GM12878 (cell line): ENCODE data around the gene ZDHHC9. TPM values are rescaled to one million over a fixed set of nuclear protein-coding genes. Genes with fewer than 3 reads are reported as not detected.
A peak's percentile ranks its signal among the peaks of the same experiment; 100 is the strongest.

Experiments
- ATAC-seq: fragments of 200-7000 bp; cut with Tn5 transposase; 3 replicates; pipeline ENCODE4 v1.9.1; 2020; ENCODE audit warnings: mild to moderate bottlenecking, moderate library complexity
- BruUV-seq: library from RNA; stranded (reverse); fragments of 400-500 nt; replicated peaks from 2 replicates; lab custom pipeline; 2021; lab: Mats Ljungman, UMichigan
- CTCF ChIA-PET: fragments of 300-600 bp; sonication (Branson Sonifier 250); formaldehyde crosslinking; extraction: SDS; loops from one replicate; lab custom pipeline; 2021; ENCODE audit warnings: inconsistent platforms; lab: Yijun Ruan, JAX
- POLR2A ChIA-PET: fragments of 350-600 bp; formaldehyde crosslinking; extraction: SDS; loops from one replicate; lab custom pipeline; 2021; ENCODE audit warnings: inconsistent platforms; lab: Charles Lee
- RAD21 ChIA-PET: fragments of 300-600 bp; sonication (Branson Sonifier 250); formaldehyde crosslinking; loops from one replicate; lab custom pipeline; 2023; ENCODE audit warnings: antibody characterized with exemption; ENCODE audit not compliant: unreplicated experiment; lab: Charles Lee
- SMC1A ChIA-PET: fragments of 300-600 bp; sonication (Branson Sonifier 250); formaldehyde crosslinking; loops from one replicate; lab custom pipeline; 2023; ENCODE audit not compliant: unreplicated experiment, uncharacterized antibody; lab: Charles Lee
- DNase-seq: peaks from one replicate; pipeline ENCODE4 v3.0.0-alpha.2; 2011; ENCODE audit warnings: low read depth, low spot score
- FAIRE-seq: peaks from 3 replicates; lab custom pipeline; 2011; peaks lifted over from hg19 to GRCh38; lab: Jason Lieb, UNC
- H2AFZ ChIP-seq: 2 replicates; pipeline ENCODE4 v1.6.0; 2011; ENCODE audit warnings: low read depth, low read length, control low read depth; ENCODE audit not compliant: control insufficient read depth
- H3K27ac ChIP-seq: 2 replicates; pipeline ENCODE4 v1.5.1; 2011; ENCODE audit warnings: control low read depth; ENCODE audit not compliant: control insufficient read depth, insufficient read depth
- H3K27me3 ChIP-seq, 2 experiments: replicated peaks in 1 of 2; 2 replicates each; pipeline versions ENCODE4 v1.6.0 to v1.6.1; 2011; ENCODE audit warnings: low read length in 1 of 2; ENCODE audit not compliant: control insufficient read depth in 2 of 2, insufficient read depth in 2 of 2
- H3K36me3 ChIP-seq, 2 experiments: 2 replicates each; pipeline ENCODE4 v1.5.1; 2011; ENCODE audit warnings: low read length in 1 of 2; ENCODE audit not compliant: control insufficient read depth in 2 of 2, insufficient read depth in 2 of 2
- H3K4me1 ChIP-seq: 2 replicates; pipeline ENCODE4 v1.6.1; 2011; ENCODE audit warnings: mild to moderate bottlenecking, low read length, moderate library complexity, mixed read lengths; ENCODE audit not compliant: control insufficient read depth, insufficient read depth
- H3K4me2 ChIP-seq: 2 replicates; pipeline ENCODE4 v1.6.0; 2011; ENCODE audit warnings: control low read depth; ENCODE audit not compliant: control insufficient read depth, insufficient read depth
- H3K4me3 ChIP-seq: fragments of 200-600 bp; sonication (generic); 2 replicates; pipeline ENCODE4 v1.5.1; 2016
- H3K79me2 ChIP-seq: 2 replicates; pipeline ENCODE4 v1.6.0; 2011; ENCODE audit warnings: low read length; ENCODE audit not compliant: control insufficient read depth, insufficient read depth
- H3K9ac ChIP-seq: 2 replicates; pipeline ENCODE4 v1.8.0; 2011; ENCODE audit warnings: low read length, control low read depth, mixed read lengths; ENCODE audit not compliant: control insufficient read depth, insufficient read depth
- H3K9me3 ChIP-seq: replicated peaks from 3 replicates; pipeline ENCODE4 v1.5.1; 2011; ENCODE audit warnings: mild to moderate bottlenecking, low read length; ENCODE audit not compliant: control insufficient read depth, insufficient read depth
- H4K20me1 ChIP-seq: 2 replicates; pipeline ENCODE4 v1.6.0; 2011; ENCODE audit not compliant: control insufficient read depth, insufficient read depth
- MXI1 ChIP-seq: fragments of 150-350 bp; IDR thresholded peaks from 2 replicates; pipeline ENCODE4 v1.6.1; 2011; ENCODE audit warnings: low read depth, mild to moderate bottlenecking, inconsistent platforms, low read length, improper control_type of control experiment
- RAD51 ChIP-seq: fragments of 450-650 bp; IDR thresholded peaks from 2 replicates; pipeline ENCODE4 v1.6.1; 2016; ENCODE audit warnings: moderate library complexity, mild to moderate bottlenecking, inconsistent platforms
- SP1 ChIP-seq: IDR thresholded peaks from one replicate; pipeline ENCODE4 v1.6.1; 2011; ENCODE audit warnings: low read depth, low read length
- ZNF622 ChIP-seq: fragments of 450-650 bp; IDR thresholded peaks from 2 replicates; pipeline ENCODE4 v1.6.1; 2017; ENCODE audit warnings: mild to moderate bottlenecking, inconsistent platforms
- WGBS: methylation state at CpG from one replicate; pipeline ENCODE4 v1.1.6; 2016; ENCODE audit warnings: low lambda C conversion rate; ENCODE audit not compliant: insufficient replicate concordance, insufficient coverage; ENCODE audit errors: missing lambda C conversion rate; 5-methylcytosine and 5-hydroxymethylcytosine counted together
- in situ Hi-C: fragments of 300-500 bp; cut with MboI; formaldehyde crosslinking; loops from 9 replicates; pipeline ENCODE4 v1.14.3; 2018; ENCODE audit warnings: mixed read lengths
- intact Hi-C: fragments of 100-400 bp; cut with micrococcal nuclease; formaldehyde crosslinking; loops from one replicate; pipeline ENCODE4 v1.14.2; 2022; ENCODE audit not compliant: unreplicated experiment
- polyA plus RNA-seq, 11 experiments: library from polyadenylated mRNA; depleted of rRNA in 4 of 11; unstranded in 6 of 11; stranded (reverse) in 5 of 11; fragments of >200 nt; fragmentation: Nextera tagmentation in 4 of 11; fragmentation: Illumina TruSeq in 1 of 11; extraction: Ambion mirVana in 4 of 11; extraction: Trizol in 1 of 11; gene quantifications; 1 replicate in 1 of 11; 2 replicates in 10 of 11; pipeline versions ENCODE4 v1.2.1 to v1.2.3, GENCODE V29; 2011 to 2016; ENCODE audit warnings: inconsistent platforms in 2 of 11, missing spikeins in 2 of 11, low read depth in 1 of 11
- total RNA-seq, 4 experiments: library from RNA; depleted of rRNA in 3 of 4; stranded (reverse); fragments of >200 nt in 3 of 4; fragmentation: Illumina TruSeq in 1 of 4; extraction: Trizol in 1 of 4; gene quantifications; 2 replicates each; pipeline versions ENCODE4 v1.2.1 to v1.2.3, GENCODE V29; 2013 to 2021
- TF ChIP-seq, protein P1 (sequence below): fragments of 450-650 bp; IDR thresholded peaks from 2 replicates; pipeline ENCODE4 v1.6.1; 2018; ENCODE audit warnings: borderline replicate concordance, mild to moderate bottlenecking; ENCODE audit not compliant: partially characterized antibody

Gene ZDHHC9
- total and polyA plus RNA-seq, 10 of the 15 experiments (the other 5 are each of a cell fraction or from before 2014, with no cell fraction given) = 1.8 to 13.0 (median 5.4) TPM

DNA sequence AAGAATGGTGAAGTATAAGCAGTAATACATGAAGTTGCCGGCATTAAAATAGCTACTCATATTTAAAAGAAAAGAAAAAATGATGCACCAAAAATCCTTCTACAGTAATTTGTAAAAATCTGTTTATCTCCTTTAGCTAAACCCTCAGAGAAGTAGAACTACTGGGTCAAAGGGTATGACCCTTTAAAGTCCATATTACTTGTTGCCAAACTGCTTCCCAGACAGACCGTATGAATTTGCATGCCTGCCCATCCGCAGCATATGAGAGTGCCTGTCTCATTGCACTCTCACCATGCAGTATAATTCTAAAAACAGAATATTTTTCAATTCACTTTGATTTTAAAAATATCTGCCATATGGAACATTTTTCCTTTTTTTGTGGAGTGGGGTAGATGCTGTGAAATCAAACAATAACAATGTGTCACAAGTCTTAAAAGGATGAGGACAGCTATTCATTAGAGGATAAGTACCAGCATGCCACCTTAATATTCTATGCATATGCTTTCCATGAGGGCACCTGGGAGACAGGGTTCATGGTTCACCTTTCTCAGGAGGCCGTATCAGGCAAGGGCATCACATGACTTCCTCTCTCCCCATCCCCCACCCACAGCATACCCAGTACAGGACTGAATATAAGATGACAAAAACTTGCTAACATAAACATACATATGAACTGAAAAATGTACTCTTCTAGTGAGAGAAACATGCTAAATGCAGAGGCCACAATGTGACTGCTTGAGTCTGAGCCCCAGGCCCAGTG lies 17.8 kb downstream of the ZDHHC9 start:
- in situ Hi-C loops = no loop called here
- DNase-seq = no peak

More for the DNA sequence above, 17.8 kb downstream of the ZDHHC9 start:
- POLR2A ChIA-PET = no interaction called here
- FAIRE-seq = no peak
- H3K9ac ChIP-seq = no peak overlapping the region
- SMC1A ChIA-PET = interaction anchor here (1.0 to 1.6 kb wide), 7 partner anchors 39 to 222 kb away, joined by 3 to 8 read pairs (median 3); no protein-coding TSS in a partner anchor
- H3K27ac ChIP-seq = no peak overlapping the region
- no peaks in the 10 kb centered on the region for H4K20me1 ChIP-seq
- RAD21 ChIA-PET = interaction anchor here (1.1 to 1.2 kb wide), 2 partner anchors 39 to 70 kb away, joined by 3 to 7 read pairs; no protein-coding TSS in a partner anchor
- intact Hi-C loops = loop anchor here (10.0 kb wide), 1 partner anchor 239 kb away; no protein-coding TSS in a partner anchor
- H3K9me3 ChIP-seq = no peaks in the 10 kb centered on the region
- BruUV-seq = no TSS peak
- CTCF ChIA-PET = interaction anchor here (0.8 to 3.5 kb wide), 12 partner anchors 12 to 189 kb away, joined by 3 to 21 read pairs (median 4); partner anchors contain the start of gene SASH3
- no peaks in the 10 kb centered on the region; a peak in 1 of 4 replicates for H3K36me3 ChIP-seq
- H2AFZ ChIP-seq = no peak overlapping the region
- ATAC-seq = no peak
- no peaks in the 10 kb centered on the region for H3K79me2 ChIP-seq
- H3K4me2 ChIP-seq = no peak overlapping the region
- H3K4me3 ChIP-seq = no peak overlapping the region
- H3K27me3 ChIP-seq = no peaks in the 10 kb centered on the region; a peak in 1 of 4 replicates
- TF ChIP-seq RAD51 = peak; percentile 21; the same call in 1 of the 2 replicates
- TF ChIP-seq, protein P1, sequence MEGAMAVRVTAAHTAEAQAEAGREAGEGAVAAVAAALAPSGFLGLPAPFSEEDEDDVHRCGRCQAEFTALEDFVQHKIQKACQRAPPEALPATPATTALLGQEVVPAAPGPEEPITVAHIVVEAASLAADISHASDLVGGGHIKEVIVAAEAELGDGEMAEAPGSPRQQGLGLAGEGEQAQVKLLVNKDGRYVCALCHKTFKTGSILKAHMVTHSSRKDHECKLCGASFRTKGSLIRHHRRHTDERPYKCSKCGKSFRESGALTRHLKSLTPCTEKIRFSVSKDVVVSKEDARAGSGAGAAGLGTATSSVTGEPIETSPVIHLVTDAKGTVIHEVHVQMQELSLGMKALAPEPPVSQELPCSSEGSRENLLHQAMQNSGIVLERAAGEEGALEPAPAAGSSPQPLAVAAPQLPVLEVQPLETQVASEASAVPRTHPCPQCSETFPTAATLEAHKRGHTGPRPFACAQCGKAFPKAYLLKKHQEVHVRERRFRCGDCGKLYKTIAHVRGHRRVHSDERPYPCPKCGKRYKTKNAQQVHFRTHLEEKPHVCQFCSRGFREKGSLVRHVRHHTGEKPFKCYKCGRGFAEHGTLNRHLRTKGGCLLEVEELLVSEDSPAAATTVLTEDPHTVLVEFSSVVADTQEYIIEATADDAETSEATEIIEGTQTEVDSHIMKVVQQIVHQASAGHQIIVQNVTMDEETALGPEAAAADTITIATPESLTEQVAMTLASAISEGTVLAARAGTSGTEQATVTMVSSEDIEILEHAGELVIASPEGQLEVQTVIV = no peak
- TF ChIP-seq ZNF622 = no peak
- no peak for TF ChIP-seq SP1
- TF ChIP-seq MXI1 = no peak
- no peaks in the 10 kb centered on the region for H3K4me1 ChIP-seq
- WGBS = 41% methylated on average over 4 of the region's 4 CpGs
